Osteoblast (primary cell): ENCODE results near the gene DCT. TPM values are rescaled to one million over a fixed set of nuclear protein-coding genes. Genes with fewer than 3 reads are reported as not detected.

Source experiments
- DNase-seq: peaks from one replicate; pipeline ENCODE4 v3.0.0; 2011; ENCODE audit warnings: low spot score, mixed read lengths; ENCODE audit not compliant: insufficient read length; ENCODE audit errors: missing footprints
- H2AFZ ChIP-seq: 2 replicates; pipeline ENCODE4 v1.6.0; 2011; ENCODE audit warnings: mild to moderate bottlenecking, low read length
- H3K27ac ChIP-seq: 2 replicates; pipeline ENCODE4 v1.5.1; 2011; ENCODE audit warnings: mild to moderate bottlenecking, low read depth, low read length, moderate library complexity
- H3K27me3 ChIP-seq: 2 replicates; pipeline ENCODE4 v1.6.0; 2012; ENCODE audit warnings: mild to moderate bottlenecking, control low read depth, inconsistent platforms, low read length, moderate library complexity; ENCODE audit not compliant: insufficient read depth
- H3K36me3 ChIP-seq: 2 replicates; pipeline ENCODE4 v1.5.1; 2011; ENCODE audit warnings: mild to moderate bottlenecking, low read length, control low read depth, moderate library complexity; ENCODE audit not compliant: insufficient read depth
- H3K4me1 ChIP-seq: 2 replicates; pipeline ENCODE4 v1.5.1; 2011; ENCODE audit warnings: mild to moderate bottlenecking, low read length, control low read depth, moderate library complexity; ENCODE audit not compliant: insufficient read depth
- H3K4me2 ChIP-seq: 2 replicates; pipeline ENCODE4 v1.6.0; 2011; ENCODE audit warnings: mild to moderate bottlenecking, low read length; ENCODE audit not compliant: insufficient read depth
- H3K4me3 ChIP-seq: fragments of 200-600 bp; sonication (generic); 3 replicates; pipeline ENCODE4 v1.5.1; 2012; ENCODE audit warnings: mild to moderate bottlenecking, low read length, inconsistent platforms; ENCODE audit not compliant: insufficient read depth
- H3K79me2 ChIP-seq: 2 replicates; pipeline ENCODE4 v1.6.0; 2012; ENCODE audit warnings: mild to moderate bottlenecking, low read length, control low read depth, inconsistent platforms; ENCODE audit not compliant: insufficient read depth
- H3K9me3 ChIP-seq: 2 replicates; pipeline ENCODE4 v1.5.1; 2011; ENCODE audit warnings: low read depth, low read length, control low read depth
- H4K20me1 ChIP-seq: 2 replicates; pipeline ENCODE4 v1.6.0; 2012; ENCODE audit warnings: mild to moderate bottlenecking, low read length, control low read depth; ENCODE audit not compliant: insufficient read depth
- CTCF ChIP-seq: IDR thresholded peaks from 2 replicates; pipeline ENCODE4 v1.5.1; 2011; ENCODE audit warnings: mild to moderate bottlenecking, low read depth, low read length, moderate library complexity; ENCODE audit errors: extremely low read depth
- total RNA-seq: library from RNA; depleted of rRNA; stranded (reverse); fragments of >200 nt; gene quantifications from 2 replicates; pipeline ENCODE4 v1.2.3, GENCODE V29; 2012

The DCT gene
- total RNA-seq, 1 donor: under 0.01 TPM

GRCh38 chr13:94431574-94431973, 47.9 kb downstream of the DCT start:
- H3K36me3 ChIP-seq: no peaks in the 10 kb centered on the region
- H3K9me3 ChIP-seq: no peaks in the 10 kb centered on the region
- no peak overlapping the region for H3K4me3 ChIP-seq
- no peaks in the 10 kb centered on the region for H3K4me1 ChIP-seq
- TF ChIP-seq CTCF: peak; percentile 44
- H4K20me1 ChIP-seq: no peaks in the 10 kb centered on the region
- H3K27me3 ChIP-seq: no peaks in the 10 kb centered on the region
- no peak overlapping the region for H2AFZ ChIP-seq
- H3K4me2 ChIP-seq: no peak overlapping the region
- no peak overlapping the region for H3K27ac ChIP-seq
- DNase-seq: no peak
- no peaks in the 10 kb centered on the region for H3K79me2 ChIP-seq

- Histone ChIP-seq H3K27me3 (no peaks in the 10 kb centered on the region), H3K36me3 (no peaks in the 10 kb centered on the region), H2AFZ (no peak overlapping the region), H3K79me2 (no peaks in the 10 kb centered on the region), H3K9me3 (no peaks in the 10 kb centered on the region), H3K4me1 (no peaks in the 10 kb centered on the region), H3K27ac (no peak overlapping the region), H4K20me1 (no peaks in the 10 kb centered on the region), H3K4me3 (no peak overlapping the region), H3K4me2 (no peak overlapping the region)
- TF ChIP-seq CTCF: no peak
- no peak for DNase-seq
Observed at GRCh38 chr13:94427313-94427953, 52.0 kb downstream of the DCT start.

GRCh38 chr13:94419925-94420305, 59.6 kb downstream of the DCT start:
- Histone ChIP-seq H2AFZ (no peak overlapping the region), H3K79me2 (no peaks in the 10 kb centered on the region), H3K27me3 (no peaks in the 10 kb centered on the region), H3K9me3 (peaks cover 2% of the 10 kb centered on the region), H3K4me2 (no peak overlapping the region), H3K4me1 (peaks cover 11% of the 10 kb centered on the region), H3K27ac (no peak overlapping the region), H3K4me3 (no peak overlapping the region), H3K36me3 (no peaks in the 10 kb centered on the region), H4K20me1 (no peaks in the 10 kb centered on the region)
- no peak for TF ChIP-seq CTCF
- no peak for DNase-seq

GRCh38 chr13:94419304-94419924, 60.1 kb downstream of the DCT start:
- no peaks in the 10 kb centered on the region for H3K27me3 ChIP-seq
- TF ChIP-seq CTCF: no peak
- no peak overlapping the region for H3K27ac ChIP-seq
- no peaks in the 10 kb centered on the region for H3K79me2 ChIP-seq
- H3K4me3 ChIP-seq: no peak overlapping the region
- H3K36me3 ChIP-seq: no peaks in the 10 kb centered on the region
- DNase-seq: peak; percentile 34
- H2AFZ ChIP-seq: no peak overlapping the region
- peaks cover 16% of the 10 kb centered on the region for H3K4me1 ChIP-seq
- H3K4me2 ChIP-seq: no peak overlapping the region
- peaks cover 2% of the 10 kb centered on the region for H3K9me3 ChIP-seq
- no peaks in the 10 kb centered on the region for H4K20me1 ChIP-seq
